Endometrial microvascular endothelial cells (primary cell): Measurements from ENCODE around the gene RAI1. TPM values are rescaled to one million over a fixed set of nuclear protein-coding genes. Genes with fewer than 3 reads are reported as not detected.

ENCODE experiments used
- in situ Hi-C: cut with HindIII; loops from 2 replicates; pipeline ENCODE4 v1.10.0; 2017; ENCODE audit warnings: low sequenced_read_pairs, low pct_unique_long_range_greater_than_20kb; ENCODE audit errors: inconsistent ontology term
- total RNA-seq: library from RNA; depleted of rRNA; stranded (reverse); fragments of >200 nt; gene quantifications from one replicate; pipeline ENCODE4 v1.2.3, GENCODE V29; 2015; ENCODE audit errors: inconsistent ontology term

Gene RAI1
- total RNA-seq, 1 donor from 2014 or later = 14.3 TPM

DNA sequence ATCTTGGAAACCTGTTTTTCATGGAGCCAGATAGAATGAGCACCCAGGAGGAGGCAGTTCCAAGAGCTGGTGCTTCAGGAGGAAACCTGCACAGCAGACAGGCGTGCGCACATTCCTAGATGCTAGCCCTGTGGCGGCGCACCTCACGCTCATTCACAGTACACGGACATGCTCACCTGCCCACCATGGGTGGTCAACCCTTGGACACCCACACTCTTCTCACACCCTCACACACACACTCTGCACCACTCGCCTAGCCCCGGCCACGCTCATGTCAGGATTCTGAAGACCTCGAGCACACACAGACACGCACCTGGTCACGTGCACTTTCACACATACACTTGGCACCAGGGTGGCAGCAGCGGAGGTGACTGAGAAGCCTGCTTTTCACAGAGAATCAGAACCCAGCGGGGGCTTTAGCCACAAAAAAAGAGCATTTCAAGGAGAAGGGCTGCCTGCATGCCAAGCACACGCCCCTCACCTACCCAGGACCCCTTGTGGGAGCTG is 28.6 kb downstream of the RAI1 start:
- in situ Hi-C loops = no loop called here

- in situ Hi-C loops = no loop called here
Observed at GRCh38 chr17:17710355-17710727, 29.1 kb downstream of the RAI1 start.

DNA sequence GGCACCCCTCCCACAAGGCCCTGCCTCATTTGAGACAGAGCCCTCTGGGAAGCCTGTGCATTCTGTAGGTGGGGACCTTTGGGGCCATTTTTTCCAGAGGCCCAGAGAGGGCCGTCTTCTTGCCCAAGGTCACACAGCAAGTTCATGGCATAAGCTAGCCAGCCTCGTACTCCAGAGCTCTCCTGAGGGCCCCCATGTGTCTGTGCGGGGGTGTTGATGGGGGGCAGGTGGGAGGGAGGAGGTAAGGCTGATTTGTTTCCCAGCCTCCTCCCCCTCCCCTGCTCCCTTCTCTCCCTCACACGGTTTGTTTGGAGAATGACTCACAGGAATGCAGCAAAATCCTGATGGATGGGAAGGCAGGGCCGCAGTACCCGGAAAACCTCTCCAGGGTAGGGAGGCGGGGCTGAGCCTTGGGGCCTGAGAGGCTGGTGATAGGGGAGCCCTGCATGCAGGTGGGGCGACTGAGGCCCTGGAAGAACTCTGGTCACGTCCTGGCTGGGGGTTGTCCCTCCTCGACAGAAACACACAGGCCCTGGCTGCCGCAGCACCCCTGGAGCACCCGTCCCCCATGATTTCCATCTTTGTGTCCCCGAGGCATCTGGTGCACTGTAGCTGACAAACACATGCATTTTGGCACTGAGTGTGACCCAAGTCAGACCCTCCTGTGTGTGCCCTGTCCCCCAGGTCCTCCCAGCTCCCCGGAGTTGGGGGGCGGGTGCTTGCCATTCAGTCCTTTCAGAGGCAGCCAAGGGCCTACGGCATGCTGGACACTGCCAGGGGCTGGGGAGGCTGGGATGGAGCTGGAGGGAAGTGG is 29.7 kb downstream of the RAI1 start:
- in situ Hi-C loops = no loop called here

- in situ Hi-C loops = no loop called here
Observed at GRCh38 chr17:17711641-17712162, 30.4 kb downstream of the RAI1 start.

- in situ Hi-C loops = no loop called here
Observed at GRCh38 chr17:17712268-17712924, 31.1 kb downstream of the RAI1 start.

- in situ Hi-C loops = no loop called here
Observed at GRCh38 chr17:17713839-17714238, 32.6 kb downstream of the RAI1 start.

DNA sequence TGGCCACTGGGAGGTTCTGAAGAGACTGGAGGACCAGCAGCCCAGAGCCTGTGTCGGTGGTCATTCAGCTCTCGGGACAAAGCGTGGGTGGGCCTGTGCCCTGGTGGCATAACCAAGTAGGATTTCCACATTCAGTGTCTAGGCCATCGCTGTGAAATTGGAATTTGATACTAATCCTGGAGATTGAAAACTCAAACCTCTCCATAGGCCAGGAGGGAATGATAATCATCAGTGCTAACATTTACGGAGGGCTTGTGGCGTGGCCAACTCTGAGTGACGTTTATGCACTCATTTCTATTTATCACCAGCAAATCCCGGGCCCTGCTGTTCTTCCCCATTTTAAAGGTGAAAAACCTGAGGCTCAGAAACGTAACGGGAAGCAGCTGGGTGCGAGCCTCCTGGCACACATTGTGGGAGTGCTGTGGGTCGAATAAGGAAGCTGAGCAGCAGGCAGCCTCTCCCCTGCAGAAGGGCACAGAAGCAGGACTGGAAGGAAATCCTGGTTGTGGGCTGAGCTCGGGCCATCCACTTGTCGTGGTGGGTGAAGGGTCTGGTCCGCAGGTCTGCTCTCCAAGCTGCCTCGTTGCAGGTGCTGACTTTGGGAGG is 33.1 kb downstream of the RAI1 start:
- in situ Hi-C loops = no loop called here

- in situ Hi-C loops = no loop called here
Observed at GRCh38 chr17:17714879-17715278, 33.6 kb downstream of the RAI1 start.

GRCh38 chr17:17716837-17717523 is 35.7 kb downstream of the RAI1 start:
- in situ Hi-C loops = no loop called here

DNA sequence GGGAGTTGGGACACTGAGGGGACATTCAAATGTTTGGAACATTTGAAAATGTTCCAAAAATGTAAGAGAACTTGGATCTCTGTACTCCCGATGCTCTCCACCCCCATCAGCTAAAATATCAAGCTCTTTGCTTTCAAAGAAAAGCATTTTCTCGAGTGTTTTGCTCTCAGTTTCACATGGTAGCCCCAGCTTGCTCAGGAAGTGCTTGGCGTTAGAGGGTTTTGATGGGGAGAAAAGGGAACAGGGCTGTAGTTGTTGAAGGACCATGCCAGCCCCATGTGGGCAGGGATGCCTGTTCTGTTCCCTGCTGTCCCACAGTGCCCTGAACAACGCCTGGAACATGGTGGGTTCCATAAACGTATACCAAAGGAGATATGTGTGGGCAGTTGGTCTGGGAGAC is 37.0 kb downstream of the RAI1 start:
- in situ Hi-C loops = no loop called here

GRCh38 chr17:17719199-17719940 is 38.1 kb downstream of the RAI1 start:
- in situ Hi-C loops = no loop called here

DNA sequence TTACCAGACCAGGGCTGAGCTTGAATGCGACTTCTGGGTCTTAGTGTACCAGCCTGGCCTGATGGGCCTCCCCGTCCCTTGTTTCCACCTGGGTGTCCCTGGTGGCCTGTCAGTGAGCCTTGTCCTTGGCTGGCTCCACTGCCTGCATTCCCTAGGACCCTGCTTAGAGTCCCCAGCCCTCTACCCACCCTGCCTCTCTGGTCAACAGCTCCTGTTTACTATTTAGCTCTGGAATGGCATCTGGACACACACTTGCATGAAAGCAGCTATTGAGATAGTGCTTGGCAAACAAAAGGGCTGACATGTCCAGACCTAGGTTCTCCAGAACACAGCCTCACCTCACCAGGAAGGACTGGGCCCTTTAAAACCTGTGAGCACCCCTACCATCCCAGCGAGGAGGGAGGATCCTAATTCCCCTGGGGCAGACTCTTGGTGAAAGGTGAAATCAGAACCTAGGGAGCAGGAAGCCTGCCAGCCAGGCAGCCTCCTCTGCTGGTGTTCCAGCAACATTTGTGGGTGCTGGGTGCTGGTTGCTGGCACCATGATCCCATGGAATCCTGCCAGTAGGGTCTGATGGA is 38.8 kb downstream of the RAI1 start:
- in situ Hi-C loops = no loop called here

DNA sequence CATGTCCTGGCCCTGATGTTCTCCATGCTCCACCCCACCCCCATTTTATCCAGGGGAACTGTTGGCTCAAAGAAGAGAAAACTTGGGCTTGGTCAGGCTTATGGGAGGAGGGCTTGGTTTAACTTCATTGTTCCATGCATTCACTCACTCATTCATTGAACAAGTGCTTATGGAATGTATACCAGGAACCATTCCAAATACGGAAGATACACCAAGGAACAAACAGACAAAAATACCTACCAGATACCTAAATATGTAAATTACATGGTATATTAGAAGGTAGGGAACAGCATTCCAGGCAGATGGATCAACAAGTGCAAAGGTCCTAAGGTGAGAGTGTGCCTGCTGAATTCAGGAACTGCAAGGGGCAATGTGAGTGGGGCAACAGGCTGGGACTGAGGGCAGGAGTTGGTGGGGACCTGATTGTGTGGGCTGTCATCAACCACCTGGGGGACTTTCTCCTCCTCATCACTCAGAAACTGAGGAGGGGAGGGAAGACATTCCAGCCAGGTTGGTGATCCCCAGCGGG is 39.9 kb downstream of the RAI1 start:
- in situ Hi-C loops = no loop called here

- in situ Hi-C loops = no loop called here
Observed at GRCh38 chr17:17722081-17722905, 41.0 kb downstream of the RAI1 start.

DNA sequence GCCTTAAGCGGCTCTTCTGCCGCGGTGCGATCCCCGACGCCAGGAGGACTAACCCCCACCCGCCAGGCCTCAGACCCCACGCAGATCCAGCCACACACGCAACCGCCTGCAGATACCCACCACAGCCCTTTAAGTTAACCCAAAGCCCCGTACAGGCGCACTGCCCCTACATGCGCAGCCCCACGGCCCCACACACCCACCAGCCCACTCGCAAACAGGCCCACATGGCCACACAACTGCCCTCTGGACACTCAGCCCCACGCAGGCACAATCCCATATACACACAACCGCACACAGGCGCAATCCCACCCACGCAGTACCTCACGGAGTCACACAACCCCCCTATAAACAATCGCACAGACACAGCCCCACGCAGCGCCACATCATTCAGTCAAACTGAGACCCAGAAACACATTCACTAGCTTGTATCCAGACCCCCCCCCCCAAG is 41.7 kb downstream of the RAI1 start:
- in situ Hi-C loops = no loop called here

DNA sequence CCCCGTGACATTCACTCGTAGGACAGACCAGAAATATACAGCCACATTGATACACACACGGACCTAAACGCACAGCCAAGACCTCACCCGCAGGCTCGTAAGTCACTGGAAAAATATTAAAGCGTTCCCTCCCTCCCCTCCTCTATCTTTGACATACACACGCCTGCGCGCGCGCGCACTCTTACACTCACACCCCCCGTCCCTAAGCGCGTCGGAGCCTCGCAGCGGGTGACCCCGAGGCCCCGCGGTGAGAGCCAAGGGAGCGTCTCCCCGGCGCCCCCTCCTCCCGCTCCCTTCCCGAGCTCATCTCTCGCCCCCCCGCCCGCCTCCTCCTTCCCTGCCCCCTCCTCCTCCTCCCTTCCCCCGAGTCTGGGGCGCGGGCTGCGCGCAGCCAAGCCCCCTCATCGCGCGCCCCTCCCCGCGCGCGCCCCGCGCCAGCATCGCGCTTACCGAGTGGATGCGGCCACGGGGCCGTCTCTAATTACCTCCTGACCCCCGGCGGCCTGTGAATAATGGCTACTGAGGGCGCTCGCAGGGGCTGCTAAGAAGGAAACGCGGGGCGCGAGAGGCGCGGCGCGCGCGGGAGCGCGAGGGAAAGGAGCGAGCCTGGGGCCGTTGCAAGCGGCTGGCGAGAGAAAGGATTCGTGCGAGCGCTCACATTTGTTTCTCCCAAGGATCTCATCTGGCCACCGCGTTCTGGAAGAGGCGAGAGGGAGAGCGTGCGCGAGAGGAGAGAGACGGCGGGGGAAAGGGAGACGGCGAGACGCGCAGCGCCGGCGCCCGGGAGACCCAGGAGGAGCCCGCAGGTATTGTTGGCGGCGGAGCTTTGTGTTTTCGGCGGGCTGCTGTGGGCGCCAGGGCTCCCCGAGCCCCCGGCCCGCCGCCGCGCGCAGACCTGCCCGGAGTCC is 42.4 kb downstream of the RAI1 start:
- in situ Hi-C loops = no loop called here
